ENCODE results near the gene MRPL10. TPM values are rescaled to one million over a fixed set of nuclear protein-coding genes. Genes with fewer than 3 reads are reported as not detected.

Gene MRPL10
- total RNA-seq, 1 donor from 2014 or later = 14.0 TPM

GRCh38 chr17:47875011-47875985 lies 44.0 kb upstream of the MRPL10 start:
- Histone ChIP-seq H3K27me3 (ENCODE audit: control insufficient read depth, insufficient read depth, low read length) (peaks cover 4% of the 10 kb centered on the region), H3K36me3 (ENCODE audit: control insufficient read depth, insufficient read depth, low read length) (no peaks in the 10 kb centered on the region), H3K4me3 (ENCODE audit: low read depth, low read length) (no peak overlapping the region)
- FAIRE-seq (peak; percentile 70), DNase-seq (ENCODE audit: low read depth) (no peak)
- no peak for TF ChIP-seq CTCF (IDR thresholded peaks at IDR 0.05; ENCODE audit: insufficient read depth, low read length, severe bottlenecking)

GRCh38 chr17:47873200-47874090 lies 42.1 kb upstream of the MRPL10 start:
- H3K36me3 ChIP-seq (ENCODE audit: control insufficient read depth, insufficient read depth, low read length) = no peaks in the 10 kb centered on the region
- TF ChIP-seq CTCF (IDR thresholded peaks at IDR 0.05; ENCODE audit: insufficient read depth, low read length, severe bottlenecking) = no peak
- FAIRE-seq (no peak), DNase-seq (ENCODE audit: low read depth) (no peak)
- H3K4me3 ChIP-seq (ENCODE audit: low read depth, low read length) = no peak overlapping the region
- H3K27me3 ChIP-seq (ENCODE audit: control insufficient read depth, insufficient read depth, low read length) = peaks cover 4% of the 10 kb centered on the region

GRCh38 chr17:47872651-47873161 lies 41.4 kb upstream of the MRPL10 start:
- FAIRE-seq (no peak), DNase-seq (ENCODE audit: low read depth) (no peak)
- no peak for TF ChIP-seq CTCF (IDR thresholded peaks at IDR 0.05; ENCODE audit: insufficient read depth, low read length, severe bottlenecking)
- Histone ChIP-seq H3K27me3 (ENCODE audit: control insufficient read depth, insufficient read depth, low read length) (peaks cover 4% of the 10 kb centered on the region), H3K4me3 (ENCODE audit: low read depth, low read length) (peak overlapping the region; percentile 20), H3K36me3 (ENCODE audit: control insufficient read depth, insufficient read depth, low read length) (no peaks in the 10 kb centered on the region)

GRCh38 chr17:47872019-47872650 lies 40.8 kb upstream of the MRPL10 start:
- H3K4me3 ChIP-seq (ENCODE audit: low read depth, low read length) = peak overlapping the region; percentile 20
- no peaks in the 10 kb centered on the region for H3K36me3 ChIP-seq (ENCODE audit: control insufficient read depth, insufficient read depth, low read length)
- peaks cover 4% of the 10 kb centered on the region for H3K27me3 ChIP-seq (ENCODE audit: control insufficient read depth, insufficient read depth, low read length)
- peak; percentile 43 for FAIRE-seq
- DNase-seq (ENCODE audit: low read depth) = peak; percentile 48
- no peak for TF ChIP-seq CTCF (IDR thresholded peaks at IDR 0.05; ENCODE audit: insufficient read depth, low read length, severe bottlenecking)

GRCh38 chr17:47871048-47871447 lies 39.7 kb upstream of the MRPL10 start:
- no peak for FAIRE-seq
- no peak for TF ChIP-seq CTCF (IDR thresholded peaks at IDR 0.05; ENCODE audit: insufficient read depth, low read length, severe bottlenecking)
- H3K36me3 ChIP-seq (ENCODE audit: control insufficient read depth, insufficient read depth, low read length) = no peaks in the 10 kb centered on the region
- no peak overlapping the region for H3K4me3 ChIP-seq (ENCODE audit: low read depth, low read length)
- DNase-seq (ENCODE audit: low read depth) = no peak
- peaks cover 4% of the 10 kb centered on the region for H3K27me3 ChIP-seq (ENCODE audit: control insufficient read depth, insufficient read depth, low read length)
